Measurements from ENCODE around the gene B9D1.

Gene B9D1

GRCh38 chr17:19301274-19301951 lies 61.1 kb downstream of the B9D1 start:
- ChIA-PET CTCF (no interaction called here), POLR2A (interaction anchor here (0.9 kb wide), 1 partner anchor 15 kb away, joined by 3 read pairs; no protein-coding TSS in a partner anchor)
- DNase-seq (ENCODE audit: extremely low spot score) = no peak
- no peak for TF ChIP-seq FOXM1 (IDR thresholded peaks at IDR 0.05; ENCODE audit: borderline replicate concordance)
- no peak for TF ChIP-seq HDGF (IDR thresholded peaks at IDR 0.05; ENCODE audit: borderline replicate concordance)
- no peak for TF ChIP-seq LEF1 (IDR thresholded peaks at IDR 0.05; ENCODE audit: borderline replicate concordance)
- no peak for TF ChIP-seq NFRKB (IDR thresholded peaks at IDR 0.05)
- TF ChIP-seq ZNF384 (IDR thresholded peaks at IDR 0.05) = no peak
- TF ChIP-seq CTBP1 (IDR thresholded peaks at IDR 0.05; ENCODE audit: borderline replicate concordance) = no peak
- TF ChIP-seq L3MBTL2 (conservative IDR thresholded peaks at IDR 0.05) = no peak
- no peak for TF ChIP-seq SUZ12 (IDR thresholded peaks at IDR 0.05)
- no peak for TF ChIP-seq ARNT (IDR thresholded peaks at IDR 0.05)
- TF ChIP-seq TARDBP (IDR thresholded peaks at IDR 0.05) = no peak
- TF ChIP-seq BHLHE40 (IDR thresholded peaks at IDR 0.05; ENCODE audit: borderline replicate concordance) = no peak
- no peak for TF ChIP-seq ELF4 (IDR thresholded peaks at IDR 0.05)
- no peak for TF ChIP-seq FOXK2 (IDR thresholded peaks at IDR 0.05)
- no peak for TF ChIP-seq FOXA1 (IDR thresholded peaks at IDR 0.05)
- no peak for TF ChIP-seq PKNOX1 (IDR thresholded peaks at IDR 0.05)
- TF ChIP-seq SP1 (IDR thresholded peaks at IDR 0.05) = no peak

- TF ChIP-seq L3MBTL2 (conservative IDR thresholded peaks at IDR 0.05) (no peak), LEF1 (IDR thresholded peaks at IDR 0.05; ENCODE audit: borderline replicate concordance) (no peak), SUZ12 (IDR thresholded peaks at IDR 0.05) (no peak), FOXK2 (IDR thresholded peaks at IDR 0.05) (no peak), PKNOX1 (IDR thresholded peaks at IDR 0.05) (no peak), FOXM1 (IDR thresholded peaks at IDR 0.05; ENCODE audit: borderline replicate concordance) (no peak), TARDBP (IDR thresholded peaks at IDR 0.05) (no peak), CTBP1 (IDR thresholded peaks at IDR 0.05; ENCODE audit: borderline replicate concordance) (no peak), SP1 (IDR thresholded peaks at IDR 0.05) (no peak), FOXA1 (IDR thresholded peaks at IDR 0.05) (no peak), ELF4 (IDR thresholded peaks at IDR 0.05) (no peak), ARNT (IDR thresholded peaks at IDR 0.05) (no peak)
- POLR2A ChIA-PET = interaction anchor here (0.8 to 0.9 kb wide), 2 partner anchors 53 to 77 kb away, joined by 3 to 4 read pairs; no protein-coding TSS in a partner anchor
- CTCF ChIA-PET = interaction anchor here (0.5 kb wide), 1 partner anchor 10 kb away, joined by 3 read pairs; no protein-coding TSS in a partner anchor
- no peak for DNase-seq (ENCODE audit: extremely low spot score)
Measured at GRCh38 chr17:19299866-19300265, 62.7 kb downstream of the B9D1 start.

GRCh38 chr17:19299214-19299747 lies 63.2 kb downstream of the B9D1 start:
- no peak for TF ChIP-seq LEF1 (IDR thresholded peaks at IDR 0.05; ENCODE audit: borderline replicate concordance)
- TF ChIP-seq BHLHE40 (IDR thresholded peaks at IDR 0.05; ENCODE audit: borderline replicate concordance) = no peak
- no peak for TF ChIP-seq SP1 (IDR thresholded peaks at IDR 0.05)
- TF ChIP-seq TARDBP (IDR thresholded peaks at IDR 0.05) = no peak
- DNase-seq (ENCODE audit: extremely low spot score) = no peak
- ChIA-PET CTCF (interaction anchor here (0.5 kb wide), 1 partner anchor 10 kb away, joined by 3 read pairs; no protein-coding TSS in a partner anchor), POLR2A (interaction anchor here (0.8 to 0.9 kb wide), 2 partner anchors 52 to 78 kb away, joined by 3 to 4 read pairs; no protein-coding TSS in a partner anchor)

- no peak for TF ChIP-seq FOXA1 (IDR thresholded peaks at IDR 0.05)
- TF ChIP-seq SUZ12 (IDR thresholded peaks at IDR 0.05) = no peak
- no peak for TF ChIP-seq TARDBP (IDR thresholded peaks at IDR 0.05)
- no peak for TF ChIP-seq FOXM1 (IDR thresholded peaks at IDR 0.05; ENCODE audit: borderline replicate concordance)
- CTCF ChIA-PET = no interaction called here
- DNase-seq (ENCODE audit: extremely low spot score) = no peak
- POLR2A ChIA-PET = no interaction called here
Measured at GRCh38 chr17:19298569-19299213, 63.8 kb downstream of the B9D1 start.

GRCh38 chr17:19296786-19297778 lies 65.4 kb downstream of the B9D1 start:
- POLR2A ChIA-PET = interaction anchor here (0.9 kb wide), 1 partner anchor 66 kb away, joined by 3 read pairs; the partner anchor contains the start of gene B9D1
- CTCF ChIA-PET = no interaction called here
- no peak for TF ChIP-seq SP1 (IDR thresholded peaks at IDR 0.05)
- TF ChIP-seq L3MBTL2 (conservative IDR thresholded peaks at IDR 0.05) = peak; percentile 46; the same call in 1 of the 2 replicates
- no peak for DNase-seq (ENCODE audit: extremely low spot score)

- POLR2A ChIA-PET = no interaction called here
- TF ChIP-seq TARDBP (IDR thresholded peaks at IDR 0.05) = no peak
- no peak for TF ChIP-seq FOXA1 (IDR thresholded peaks at IDR 0.05)
- TF ChIP-seq FOXM1 (IDR thresholded peaks at IDR 0.05; ENCODE audit: borderline replicate concordance) = no peak
- no peak for TF ChIP-seq BHLHE40 (IDR thresholded peaks at IDR 0.05; ENCODE audit: borderline replicate concordance)
- CTCF ChIA-PET = interaction anchor here (0.6 kb wide), 1 partner anchor 45 kb away, joined by 3 read pairs; no protein-coding TSS in a partner anchor
- no peak for DNase-seq (ENCODE audit: extremely low spot score)
Measured at GRCh38 chr17:19295473-19296135, 66.9 kb downstream of the B9D1 start.
